Neuronal stem cell (in vitro differentiated cells): ENCODE data around the gene RHO.

ENCODE experiments used
- DNase-seq: peaks from one replicate; pipeline ENCODE4 v3.0.0-alpha.2; 2013; ENCODE audit warnings: low spot score
- H2AFZ ChIP-seq: one replicate; pipeline ENCODE4 v1.6.1; 2013; ENCODE audit warnings: mild to moderate bottlenecking, low read length, inconsistent platforms
- H2AK5ac ChIP-seq: 2 replicates; pipeline ENCODE4 v1.6.1; 2013; ENCODE audit warnings: low read depth, mild to moderate bottlenecking, inconsistent platforms, low read length, moderate library complexity, mixed read lengths
- H2BK120ac ChIP-seq: 2 replicates; pipeline ENCODE4 v1.6.1; 2013; ENCODE audit warnings: low read depth, mild to moderate bottlenecking, inconsistent platforms, low read length, moderate library complexity, mixed read lengths
- H2BK12ac ChIP-seq: one replicate; pipeline ENCODE4 v1.6.1; 2013; ENCODE audit warnings: low read length, inconsistent platforms
- H2BK15ac ChIP-seq: 2 replicates; pipeline ENCODE4 v1.6.1; 2013; ENCODE audit warnings: mild to moderate bottlenecking, low read length, inconsistent platforms, mixed read lengths
- H2BK5ac ChIP-seq: one replicate; pipeline ENCODE4 v1.6.1; 2013; ENCODE audit warnings: inconsistent platforms, mild to moderate bottlenecking, low read length, moderate library complexity
- H3K14ac ChIP-seq: one replicate; pipeline ENCODE4 v1.6.1; 2013; ENCODE audit warnings: low read length, inconsistent platforms
- H3K18ac ChIP-seq: 2 replicates; pipeline ENCODE4 v1.6.1; 2013; ENCODE audit warnings: low read length, inconsistent platforms
- H3K23ac ChIP-seq: 2 replicates; pipeline ENCODE4 v1.6.1; 2013; ENCODE audit warnings: low read depth, mild to moderate bottlenecking, mixed read lengths, low read length, inconsistent platforms; ENCODE audit not compliant: poor library complexity
- H3K27ac ChIP-seq: replicated peaks from 3 replicates; pipeline ENCODE4 v1.5.1; 2013; ENCODE audit warnings: low read length, inconsistent platforms
- H3K27me3 ChIP-seq, 3 experiments: 2 replicates each; pipeline ENCODE4 v1.6.1; 2013; ENCODE audit warnings: low read length in 3 of 3, mild to moderate bottlenecking in 2 of 3, inconsistent platforms in 1 of 3, low read depth in 1 of 3, mixed read lengths in 1 of 3, moderate library complexity in 1 of 3; ENCODE audit not compliant: control insufficient read depth in 3 of 3, insufficient read depth in 3 of 3
- H3K36me3 ChIP-seq, 2 donors: replicated peaks in 1 of 2; 2 replicates each; pipeline ENCODE4 v1.6.1; 2013; ENCODE audit warnings: low read length in 2 of 2; ENCODE audit not compliant: control insufficient read depth in 2 of 2, insufficient read depth in 2 of 2
- H3K4ac ChIP-seq: 2 replicates; pipeline ENCODE4 v1.6.1; 2013; ENCODE audit warnings: inconsistent platforms, mild to moderate bottlenecking, low read length, moderate library complexity
- H3K4me1 ChIP-seq, 2 donors: 1 replicate in 1 of 2; 2 replicates in 1 of 2; pipeline ENCODE4 v1.6.1; 2013; ENCODE audit warnings: low read length in 2 of 2, low read depth in 1 of 2; ENCODE audit not compliant: control insufficient read depth in 2 of 2, insufficient read depth in 1 of 2
- H3K4me2 ChIP-seq: one replicate; pipeline ENCODE4 v1.6.1; 2013; ENCODE audit warnings: mild to moderate bottlenecking, low read length, inconsistent platforms; ENCODE audit not compliant: insufficient read depth, poor library complexity, severe bottlenecking
- H3K4me3 ChIP-seq, 2 donors: 2 replicates each; pipeline ENCODE4 v1.5.1; 2013; ENCODE audit warnings: low read length in 2 of 2, mild to moderate bottlenecking in 2 of 2, inconsistent platforms in 1 of 2, moderate library complexity in 1 of 2
- H3K79me1 ChIP-seq: one replicate; pipeline ENCODE4 v1.6.1; 2013; ENCODE audit warnings: low read depth, mild to moderate bottlenecking, inconsistent platforms, low read length, moderate library complexity
- H3K9ac ChIP-seq: one replicate; pipeline ENCODE4 v1.6.1; 2013; ENCODE audit warnings: mild to moderate bottlenecking, low read depth, low read length, inconsistent platforms; ENCODE audit not compliant: poor library complexity
- H3K9me3 ChIP-seq, 2 donors: replicated peaks in 1 of 2; 2 replicates each; pipeline versions ENCODE3 to v1.6.1; 2013; ENCODE audit warnings: low read length in 2 of 2, mild to moderate bottlenecking in 2 of 2, inconsistent platforms in 1 of 2, low read depth in 1 of 2, mixed read lengths in 1 of 2, moderate library complexity in 1 of 2; ENCODE audit not compliant: control insufficient read depth in 2 of 2, insufficient read depth in 1 of 2
- H4K8ac ChIP-seq: one replicate; pipeline ENCODE4 v1.6.1; 2013; ENCODE audit warnings: low read depth, mild to moderate bottlenecking, inconsistent platforms, low read length, moderate library complexity
- H4K91ac ChIP-seq: one replicate; pipeline ENCODE4 v1.6.1; 2013; ENCODE audit warnings: low read length, low read depth, mild to moderate bottlenecking, inconsistent platforms; ENCODE audit not compliant: poor library complexity
- WGBS, 2 donors: extraction: QIAGEN DNeasy Blood & Tissue Kit; methylation state at CpG; one replicate each; pipeline ENCODE4 v1.1.7; 2013; ENCODE audit warnings: missing lambda C conversion rate in 2 of 2, mixed read lengths in 1 of 2; ENCODE audit not compliant: insufficient read length in 2 of 2, insufficient replicate concordance in 1 of 2; ENCODE audit errors: extremely low coverage in 2 of 2; 5-methylcytosine and 5-hydroxymethylcytosine counted together

Gene RHO

DNA sequence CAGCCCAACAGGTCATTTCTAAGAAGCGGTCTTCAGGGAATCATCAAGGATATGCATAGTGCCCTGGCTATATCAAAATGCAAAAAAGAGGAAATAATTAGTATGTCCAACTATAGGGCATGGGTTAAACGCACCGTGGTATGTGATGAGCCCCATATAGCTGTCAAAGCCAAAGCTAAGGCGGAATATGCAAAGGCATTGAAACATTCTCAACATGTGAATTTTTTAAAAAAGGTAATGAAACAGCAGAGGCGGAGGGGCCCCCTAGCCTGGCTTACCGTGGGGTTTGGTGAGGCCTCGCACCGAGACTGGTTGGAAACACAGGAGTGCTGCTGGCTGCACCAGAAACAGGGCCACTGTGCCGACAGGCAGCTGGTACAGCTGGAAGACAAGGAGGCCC is 54.9 kb downstream of the RHO start:
- H3K4me2 ChIP-seq: no peak overlapping the region
- H3K36me3 ChIP-seq: peaks cover 0 to 30% of the 10 kb centered on the region in 2 donors
- no peak overlapping the region for H3K27ac ChIP-seq
- no peak overlapping the region for H4K8ac ChIP-seq
- H3K4me1 ChIP-seq: peaks cover 0 to 3% of the 10 kb centered on the region in 2 donors
- no peak overlapping the region for H3K23ac ChIP-seq
- no CpG with 5 or more reads among the region's 9 CpGs for WGBS, 2 donors
- no peak overlapping the region for H3K4ac ChIP-seq
- DNase-seq: no peak
- no peak overlapping the region for H3K14ac ChIP-seq
- H2BK12ac ChIP-seq: no peak overlapping the region
- no peaks in the 10 kb centered on the region for H3K9me3 ChIP-seq
- H4K91ac ChIP-seq: no peak overlapping the region
- no peaks in the 10 kb centered on the region for H3K79me1 ChIP-seq
- peak overlapping the region; percentile 34 for H3K9ac ChIP-seq
- H2BK15ac ChIP-seq: no peak overlapping the region
- no peaks in the 10 kb centered on the region for H3K27me3 ChIP-seq
- H3K18ac ChIP-seq: no peak overlapping the region
- H2AFZ ChIP-seq: no peak overlapping the region
- H2BK120ac ChIP-seq: no peak overlapping the region
- no peak overlapping the region for H2BK5ac ChIP-seq
- H3K4me3 ChIP-seq: no peak overlapping the region
- no peak overlapping the region for H2AK5ac ChIP-seq

- H3K9me3 ChIP-seq: no peaks in the 10 kb centered on the region
- no peaks in the 10 kb centered on the region for H3K27me3 ChIP-seq
- no peak overlapping the region for H3K27ac ChIP-seq
- H4K8ac ChIP-seq: no peak overlapping the region
- H3K4me3 ChIP-seq: no peak overlapping the region
- H3K23ac ChIP-seq: peak overlapping the region; percentile 25
- H3K4me2 ChIP-seq: no peak overlapping the region
- peaks cover 0 to 28% of the 10 kb centered on the region in 2 donors for H3K36me3 ChIP-seq
- H3K4me1 ChIP-seq: peaks cover 3% of the 10 kb centered on the region in 2 donors
- peak overlapping the region; percentile 25 for H2AK5ac ChIP-seq
- peak overlapping the region; percentile 26 for H2BK5ac ChIP-seq
- no CpG with 5 or more reads among the region's 3 CpGs for WGBS, 2 donors
- H2BK120ac ChIP-seq: no peak overlapping the region
- H3K79me1 ChIP-seq: no peaks in the 10 kb centered on the region
- no peak overlapping the region for H3K14ac ChIP-seq
- no peak overlapping the region for H2AFZ ChIP-seq
- H3K4ac ChIP-seq: no peak overlapping the region
- H2BK12ac ChIP-seq: no peak overlapping the region
- DNase-seq: no peak
- H2BK15ac ChIP-seq: no peak overlapping the region
- no peak overlapping the region for H4K91ac ChIP-seq
- H3K18ac ChIP-seq: no peak overlapping the region
- no peak overlapping the region for H3K9ac ChIP-seq
Measured at GRCh38 chr3:129584631-129585030, 56.2 kb downstream of the RHO start.
